Stomach (tissue), 9 donors: ENCODE results near the gene CEACAM16. TPM values are rescaled to one million over a fixed set of nuclear protein-coding genes. Genes with fewer than 3 reads are reported as not detected.

Experiments
- DNase-seq, 2 donors: peaks; one replicate each; pipeline versions ENCODE4 v3.0.0 to v3.0.0-alpha.2; 2013 to 2019
- H3K27ac ChIP-seq, 5 donors: fragments of 200-600 bp in 4 of 5; sonication (generic) in 4 of 5; one replicate each; pipeline ENCODE4 v1.5.1; 2013 to 2019; ENCODE audit warnings: mild to moderate bottlenecking in 1 of 5, moderate library complexity in 1 of 5
- H3K27me3 ChIP-seq, 3 donors: fragments of 200-600 bp; sonication (generic); one replicate each; pipeline ENCODE4 v1.5.1; 2017 to 2019; ENCODE audit warnings: mixed run types in 1 of 3
- H3K36me3 ChIP-seq, 4 donors: fragments of 200-600 bp; sonication (generic); 1 replicate in 3 of 4; 2 replicates in 1 of 4; pipeline ENCODE4 v1.5.1; 2016 to 2019
- H3K4me1 ChIP-seq, 4 donors: fragments of 200-600 bp; sonication (generic); one replicate each; pipeline ENCODE4 v1.5.1; 2016 to 2019
- H3K4me3 ChIP-seq, 4 donors: fragments of 200-600 bp; sonication (generic) in 3 of 4; one replicate each; pipeline ENCODE4 v1.5.1; 2016 to 2019; ENCODE audit warnings: mild to moderate bottlenecking in 1 of 4
- H3K9me3 ChIP-seq, 4 donors: fragments of 200-600 bp; sonication (generic); one replicate each; pipeline ENCODE4 v1.5.1; 2016 to 2019
- EP300 ChIP-seq: sonication (generic); formaldehyde crosslinking; IDR thresholded peaks from one replicate; pipeline ENCODE4 v1.6.1; 2017; ENCODE audit warnings: antibody characterized with exemption
- POLR2A ChIP-seq, 4 donors: fragments of 450-650 bp; IDR thresholded peaks; one replicate each; pipeline ENCODE4 v1.6.1; 2016; ENCODE audit warnings: antibody characterized with exemption in 4 of 4, control low read depth in 2 of 4, mild to moderate bottlenecking in 1 of 4, moderate library complexity in 1 of 4
- POLR2AphosphoS5 ChIP-seq, 3 donors: sonication (generic); formaldehyde crosslinking; IDR thresholded peaks; one replicate each; pipeline ENCODE4 v1.6.1; 2016; ENCODE audit warnings: antibody characterized with exemption in 3 of 3
- WGBS, 5 donors: extraction: QIAGEN DNeasy Blood & Tissue Kit in 3 of 5; methylation state at CpG; one replicate each; pipeline versions ENCODE4 v1.1.5 to v1.1.7; 2013 to 2018; 5-methylcytosine and 5-hydroxymethylcytosine counted together
- intact Hi-C: fragments of 100-400 bp; cut with DNase I; formaldehyde crosslinking; loops from one replicate; pipeline ENCODE4 v1.15.1; 2023; ENCODE audit warnings: low total_unique reads
- polyA plus RNA-seq, 3 donors: library from polyadenylated mRNA; stranded (reverse); fragments of 200-250 nt; gene quantifications; one replicate each; pipeline ENCODE4 v1.2.3, GENCODE V29; 2013
- total RNA-seq, 5 donors: library from RNA; depleted of rRNA; stranded (reverse); fragments of >200 nt; gene quantifications; one replicate each; pipeline versions ENCODE4 v1.1.0 to v1.2.3, GENCODE V29; 2014 to 2016
- TF ChIP-seq, protein P1 (sequence below), 7 experiments: fragments of 450-650 bp in 4 of 7; fragments of 200-600 bp in 3 of 7; sonication (generic) in 3 of 7; IDR thresholded peaks; one replicate each; pipeline ENCODE4 v1.5.1; 2016 to 2019; ENCODE audit warnings: antibody characterized with exemption in 7 of 7, control low read depth in 2 of 7, mild to moderate bottlenecking in 1 of 7
- donor health status: healthy with polysubstance abuse.
- donor health status: Bipolar disorder and iron deficiency.
- donor health status: healthy.

CEACAM16 gene
- total and polyA plus RNA-seq, 8 donors: not detected

- 3 to 11% (median 5%) methylated on average over 18 to 34 of the region's 34 CpGs for WGBS, 5 donors
- peak; percentile 79 for TF ChIP-seq EP300
- no peak for TF ChIP-seq POLR2A (IDR thresholded peaks at IDR 0.05)
- TF ChIP-seq POLR2AphosphoS5 (IDR thresholded peaks at IDR 0.05): peak in 2 of 3 donors; percentile 92 to 93
- intact Hi-C loops: no loop called here
- Histone ChIP-seq H3K4me3 (peak overlapping the region; percentile 56 to 78 (median 67)), H3K36me3 (peaks cover 5 to 23% (median 15%) of the 10 kb centered on the region in 4 donors), H3K4me1 (peaks cover 79 to 88% (median 81%) of the 10 kb centered on the region in 4 donors), H3K9me3 (no peaks in the 10 kb centered on the region), H3K27me3 (no peaks in the 10 kb centered on the region), H3K27ac (peak overlapping the region; percentile 94 to 99 (median 98))
- peak; percentile 93 to 97 for DNase-seq
Measured at GRCh38 chr19:44746946-44747738, 48.2 kb downstream of the CEACAM16 start.

DNA sequence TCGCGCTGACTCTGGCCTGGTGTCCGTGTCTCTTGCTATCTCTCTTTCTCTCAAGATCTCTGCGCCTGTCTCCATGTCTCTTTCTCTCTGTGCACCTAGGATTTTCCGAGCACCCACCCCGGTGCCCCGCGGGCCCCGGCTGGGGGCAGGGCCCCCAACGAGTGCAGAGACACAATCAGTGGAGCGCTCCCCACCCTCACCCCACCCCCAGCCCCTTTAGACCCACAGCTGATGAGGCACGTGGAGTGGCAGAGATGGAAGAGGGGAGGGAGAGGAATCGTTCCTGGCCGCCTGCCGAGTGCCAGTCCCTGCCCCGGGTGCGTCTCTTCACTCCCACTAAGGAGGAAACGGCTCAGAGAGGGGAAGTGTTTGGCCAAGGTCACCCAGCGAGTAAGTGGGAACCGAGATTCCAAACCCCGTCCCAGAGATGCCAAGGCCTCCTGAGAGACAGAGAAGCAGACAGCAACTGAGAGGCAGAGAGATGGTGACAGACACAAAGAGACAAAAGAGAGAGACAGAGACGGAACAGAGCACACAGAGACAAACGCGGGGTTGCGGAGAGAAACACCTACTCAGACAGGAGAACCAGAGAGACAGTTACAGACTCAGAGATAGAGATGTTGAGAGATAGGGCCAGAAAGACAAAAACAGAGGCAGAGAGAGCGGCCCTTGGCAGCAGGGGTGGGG is 48.9 kb downstream of the CEACAM16 start:
- Histone ChIP-seq H3K4me1 (peaks cover 79 to 88% (median 81%) of the 10 kb centered on the region in 4 donors), H3K36me3 (peaks cover 5 to 30% (median 22%) of the 10 kb centered on the region in 4 donors), H3K27me3 (no peaks in the 10 kb centered on the region), H3K9me3 (no peaks in the 10 kb centered on the region), H3K27ac (peak overlapping the region; percentile 94 to 99 (median 98)), H3K4me3 (peak overlapping the region; percentile 56 to 78 (median 67))
- intact Hi-C loops: no loop called here
- TF ChIP-seq EP300: no peak
- TF ChIP-seq, protein P1, sequence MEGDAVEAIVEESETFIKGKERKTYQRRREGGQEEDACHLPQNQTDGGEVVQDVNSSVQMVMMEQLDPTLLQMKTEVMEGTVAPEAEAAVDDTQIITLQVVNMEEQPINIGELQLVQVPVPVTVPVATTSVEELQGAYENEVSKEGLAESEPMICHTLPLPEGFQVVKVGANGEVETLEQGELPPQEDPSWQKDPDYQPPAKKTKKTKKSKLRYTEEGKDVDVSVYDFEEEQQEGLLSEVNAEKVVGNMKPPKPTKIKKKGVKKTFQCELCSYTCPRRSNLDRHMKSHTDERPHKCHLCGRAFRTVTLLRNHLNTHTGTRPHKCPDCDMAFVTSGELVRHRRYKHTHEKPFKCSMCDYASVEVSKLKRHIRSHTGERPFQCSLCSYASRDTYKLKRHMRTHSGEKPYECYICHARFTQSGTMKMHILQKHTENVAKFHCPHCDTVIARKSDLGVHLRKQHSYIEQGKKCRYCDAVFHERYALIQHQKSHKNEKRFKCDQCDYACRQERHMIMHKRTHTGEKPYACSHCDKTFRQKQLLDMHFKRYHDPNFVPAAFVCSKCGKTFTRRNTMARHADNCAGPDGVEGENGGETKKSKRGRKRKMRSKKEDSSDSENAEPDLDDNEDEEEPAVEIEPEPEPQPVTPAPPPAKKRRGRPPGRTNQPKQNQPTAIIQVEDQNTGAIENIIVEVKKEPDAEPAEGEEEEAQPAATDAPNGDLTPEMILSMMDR (IDR thresholded peaks at IDR 0.05): no peak
- no peak for TF ChIP-seq POLR2A (IDR thresholded peaks at IDR 0.05)
- TF ChIP-seq POLR2AphosphoS5 (IDR thresholded peaks at IDR 0.05): no peak
- WGBS, 5 donors: 0 to 1% (median 0%) methylated on average over 23 to 26 of the region's 26 CpGs
- DNase-seq: peak; percentile 69 to 83

- intact Hi-C loops: no loop called here
- peaks cover 78 to 85% (median 79%) of the 10 kb centered on the region in 4 donors for H3K4me1 ChIP-seq
- WGBS, 5 donors: 0 to 1% (median 0%) methylated on average over 20 to 80 of the region's 88 CpGs
- H3K27me3 ChIP-seq: no peaks in the 10 kb centered on the region
- H3K27ac ChIP-seq: peak within 1 kb of the TSS; percentile 94 to 99 (median 98)
- H3K9me3 ChIP-seq: no peaks in the 10 kb centered on the region
- DNase-seq: peak; percentile 80 to 89
- TF ChIP-seq POLR2A (IDR thresholded peaks at IDR 0.05) (no peak), POLR2AphosphoS5 (IDR thresholded peaks at IDR 0.05) (peak in 2 of 3 donors; percentile 41 to 53)
- H3K4me3 ChIP-seq: peak within 1 kb of the TSS; percentile 56 to 78 (median 67)
- H3K36me3 ChIP-seq: peaks cover 5 to 31% (median 23%) of the 10 kb centered on the region in 4 donors
Measured at GRCh38 chr19:44748426-44749254, 49.7 kb downstream of the CEACAM16 start, which contains the start of gene BCL3. Gene BCL3 (plus strand): TSS chr19:44748708. CDS start chr19:44748791, 83 bp downstream.

DNA sequence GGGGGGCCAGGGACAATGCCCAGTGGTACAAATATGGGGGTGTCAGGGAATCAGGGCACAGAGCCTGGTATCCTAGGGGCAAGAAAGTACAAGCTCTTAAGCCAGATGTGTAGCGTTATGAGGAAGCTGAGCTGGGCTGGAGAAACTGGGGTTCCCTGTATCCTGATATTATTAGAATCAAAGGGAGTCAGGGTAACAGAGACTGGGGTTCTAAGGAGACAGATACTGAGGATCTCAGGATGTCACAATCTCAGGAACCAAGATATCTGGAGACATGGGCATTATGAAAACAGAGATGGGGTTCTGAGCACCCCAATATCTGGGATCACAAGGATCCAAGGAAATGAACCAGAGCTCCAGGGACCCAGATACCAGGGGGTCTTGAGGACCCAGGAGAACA is 50.3 kb downstream of the CEACAM16 start:
- peak overlapping the region; percentile 94 to 99 (median 98) for H3K27ac ChIP-seq
- DNase-seq: no peak
- WGBS, 5 donors: 3 to 29% (median 17%) methylated on average over 1 of the region's 1 CpG
- peaks cover 5 to 31% (median 23%) of the 10 kb centered on the region in 4 donors for H3K36me3 ChIP-seq
- intact Hi-C loops: no loop called here
- H3K4me3 ChIP-seq: peak overlapping the region; percentile 56 to 78 (median 67)
- no peaks in the 10 kb centered on the region for H3K27me3 ChIP-seq
- H3K4me1 ChIP-seq: peaks cover 73 to 85% (median 77%) of the 10 kb centered on the region in 4 donors
- TF ChIP-seq POLR2AphosphoS5 (IDR thresholded peaks at IDR 0.05) (no peak), EP300 (no peak), POLR2A (IDR thresholded peaks at IDR 0.05) (no peak)
- TF ChIP-seq, protein P1 (IDR thresholded peaks at IDR 0.05): no peak
- no peaks in the 10 kb centered on the region for H3K9me3 ChIP-seq
